Heart left ventricle (tissue), 16 donors: Measurements from ENCODE around the gene TRIM17. TPM values are rescaled to one million over a fixed set of nuclear protein-coding genes. Genes with fewer than 3 reads are reported as not detected.

ENCODE experiments used
- ATAC-seq, 4 donors: fragments of 200-7000 bp; cut with Tn5 transposase; one replicate each; pipeline ENCODE4 v1.9.1; 2020 to 2022; ENCODE audit warnings: moderate library complexity in 4 of 4, mild to moderate bottlenecking in 3 of 4, moderate number of reproducible peaks in 1 of 4
- DNase-seq, 5 donors: peaks; one replicate each; pipeline ENCODE4 v3.0.0-alpha.2; 2020
- H3K27ac ChIP-seq, 12 donors: fragments of 200-600 bp; sonication (generic) in 4 of 12; one replicate each; pipeline versions ENCODE4 v1.5.0 to v1.8.0; 2016 to 2022; ENCODE audit warnings: mild to moderate bottlenecking in 2 of 12
- H3K27me3 ChIP-seq, 9 donors: fragments of 200-600 bp; sonication (generic) in 2 of 9; one replicate each; pipeline versions ENCODE4 v1.5.1 to v1.8.0; 2016 to 2022; ENCODE audit warnings: mild to moderate bottlenecking in 3 of 9
- H3K36me3 ChIP-seq, 9 donors: fragments of 200-600 bp; sonication (generic) in 2 of 9; one replicate each; pipeline versions ENCODE4 v1.5.0 to v1.8.0; 2018 to 2022; ENCODE audit warnings: mild to moderate bottlenecking in 2 of 9
- H3K4me1 ChIP-seq, 12 donors: fragments of 200-600 bp; sonication (generic) in 4 of 12; one replicate each; pipeline versions ENCODE4 v1.5.0 to v1.8.0; 2016 to 2022; ENCODE audit warnings: mild to moderate bottlenecking in 3 of 12
- H3K4me3 ChIP-seq, 12 donors: fragments of 200-600 bp; sonication (generic) in 4 of 12; one replicate each; pipeline versions ENCODE4 v1.5.0 to v1.8.0; 2017 to 2022; ENCODE audit warnings: mild to moderate bottlenecking in 9 of 12, moderate library complexity in 4 of 12
- H3K9me3 ChIP-seq, 12 donors: fragments of 200-600 bp; sonication (generic) in 4 of 12; one replicate each; pipeline versions ENCODE4 v1.5.0 to v1.8.0; 2016 to 2022; ENCODE audit warnings: mild to moderate bottlenecking in 1 of 12
- CTCF ChIP-seq, 12 donors: fragments of 200-600 bp; sonication (generic) in 4 of 12; IDR thresholded peaks; one replicate each; pipeline versions ENCODE4 v1.5.0 to v1.8.0; 2018 to 2022; ENCODE audit warnings: antibody characterized with exemption in 12 of 12, mild to moderate bottlenecking in 5 of 12
- POLR2A ChIP-seq, 2 donors: fragments of 450-650 bp; IDR thresholded peaks; one replicate each; pipeline ENCODE4 v1.6.1; 2017; ENCODE audit warnings: antibody characterized with exemption in 2 of 2, mild to moderate bottlenecking in 2 of 2, moderate library complexity in 2 of 2
- WGBS, 4 donors: extraction: QIAGEN DNeasy Blood & Tissue Kit in 2 of 4; methylation state at CpG; one replicate each; pipeline versions ENCODE4 v1.1.5 to v1.1.7; 2013 to 2018; 5-methylcytosine and 5-hydroxymethylcytosine counted together
- intact Hi-C, 10 donors: fragments of 100-400 bp; cut with DNase I; formaldehyde crosslinking; loops; one replicate each; pipeline versions ENCODE4 v1.11.1 to v1.14.2; 2022
- polyA plus RNA-seq, 2 donors: library from polyadenylated mRNA; stranded (reverse); fragments of 200-250 nt; gene quantifications; one replicate each; pipeline ENCODE4 v1.2.3, GENCODE V29; 2013
- total RNA-seq, 9 donors: library from RNA; depleted of rRNA in 2 of 9; stranded (reverse); fragments of >200 nt in 2 of 9; fragmentation: NEBNext Ultra II Directional in 3 of 9; extraction: Animal tissue kit (Norgen Biotek cat#: 25700) in 3 of 9; gene quantifications; one replicate each; pipeline versions ENCODE4 v1.1.0 to v1.2.4, GENCODE V29; 2016 to 2023
- donor health status: ischemic (EF 13 %, LVEDD 7.1; RV severe dilation, severe dysfunction).
- donor health status: healthy with polysubstance abuse.
- donor health status: DM: no; HTN: yes; CAD: no.
- donor health status: DM: no; HTN: no; CAD: no.
- donor health status: ischemic (EF 25% LVEDD 6.9; RV normal size, moderate dysfunction).
- donor health status: ischemic (EF 25% LVEDD 5.7; RV mildly dilated, moderate dysfunction).
- donor health status: healthy.
- donor health status: DM: yes; HTN: yes; CAD: no.
- donor health status: ischemic (EF 35%, LVEDD 5.7; RV mildly dilated, moderate dysfunction).
- donor health status: nonischemic (EF 11% LVEDD 7.7; RV severe dilation, severe dysfunction).
- donor health status: DM: yes; HTN: yes; CAD: no.
- donor health status: PGD.
- donor health status: ischemic (EF 29% LVEDD 5.4; RV normal size, mild dysfunction).
- donor health status: nonischemic (EF 23%, LVEDD 6.1; RV moderate dilation, normal function).

Gene TRIM17
- total and polyA plus RNA-seq, 11 donors, result 0.08 to 1.7 (median 0.39) TPM; not detected in 3

GRCh38 chr1:228408869-228409805 lies 7.5 kb downstream of the TRIM17 start:
- intact Hi-C loops, result loop anchor here in 1 of 10 donors (5.0 kb wide), 1 partner anchor 48 kb away; a partner anchor contains a TSS
- DNase-seq, result no peak

GRCh38 chr1:228408041-228408868 lies 8.4 kb downstream of the TRIM17 start:
- 93 to 95% (median 94%) methylated on average over 23 to 27 of the region's 27 CpGs for WGBS, 4 donors
- Histone ChIP-seq H3K9me3 (no peaks in the 10 kb centered on the region), H3K27ac (peak overlapping the region in 1 of 12 donors; percentile 91), H3K36me3 (peaks cover 0 to 4% (median under 1%) of the 10 kb centered on the region in 9 donors), H3K4me3 (peak overlapping the region in 5 of 12 donors; percentile 5 to 100 (median 90)), H3K27me3 (no peaks in the 10 kb centered on the region), H3K4me1 (peaks cover 10 to 41% (median 22%) of the 10 kb centered on the region in 12 donors)
- DNase-seq (no peak), ATAC-seq (no peak)
- TF ChIP-seq POLR2A (IDR thresholded peaks at IDR 0.05), result no peak
- TF ChIP-seq CTCF (IDR thresholded peaks at IDR 0.05), result no peak
- intact Hi-C loops, result loop anchor here in 1 of 10 donors (5.0 kb wide), 1 partner anchor 49 kb away; a partner anchor contains a TSS

More at GRCh38 chr1:228408869-228409805, 7.5 kb downstream of the TRIM17 start:
- H3K36me3 ChIP-seq, result peaks cover 0 to 4% (median 0%) of the 10 kb centered on the region in 9 donors
- H3K9me3 ChIP-seq, result no peaks in the 10 kb centered on the region
- ATAC-seq, result no peak
- no peak overlapping the region for H3K4me3 ChIP-seq
- TF ChIP-seq CTCF (IDR thresholded peaks at IDR 0.05), result no peak
- TF ChIP-seq POLR2A (IDR thresholded peaks at IDR 0.05), result no peak
- no peaks in the 10 kb centered on the region for H3K27me3 ChIP-seq
- H3K4me1 ChIP-seq, result peaks cover 10 to 36% (median 22%) of the 10 kb centered on the region in 12 donors
- 86 to 93% (median 91%) methylated on average over 9 to 19 of the region's 19 CpGs for WGBS, 4 donors
- no peak overlapping the region for H3K27ac ChIP-seq

GRCh38 chr1:228407106-228408040 lies 9.3 kb downstream of the TRIM17 start:
- Histone ChIP-seq H3K4me3 (peak overlapping the region; percentile 81 to 100 (median 96)), H3K4me1 (peaks cover 10 to 46% (median 24%) of the 10 kb centered on the region in 12 donors), H3K9me3 (no peaks in the 10 kb centered on the region), H3K27me3 (no peaks in the 10 kb centered on the region), H3K27ac (peak overlapping the region in 11 of 12 donors; percentile 67 to 94 (median 86)), H3K36me3 (peaks cover 0 to 12% (median 4%) of the 10 kb centered on the region in 9 donors)
- intact Hi-C loops, result loop anchor here in 2 of 10 donors (2.0 to 5.0 kb wide), 2 partner anchors 49 to 50 kb away; a partner anchor contains a TSS
- ATAC-seq (no peak), DNase-seq (peak in 1 of 5 donors; percentile 53)
- peak in 1 of 2 donors; percentile 24 for TF ChIP-seq POLR2A (IDR thresholded peaks at IDR 0.05)
- TF ChIP-seq CTCF (IDR thresholded peaks at IDR 0.05), result no peak
- 12 to 21% (median 16%) methylated on average over 26 to 29 of the region's 29 CpGs for WGBS, 4 donors
